ENCODE measurements around the gene MBOAT1. TPM values are rescaled to one million over a fixed set of nuclear protein-coding genes. Genes with fewer than 3 reads are reported as not detected.
"Not testable (repeated sequence)": the region's sequence is repeated elsewhere in the genome, so short reads cannot be mapped to it uniquely, and the experiment has no call there.

Gene MBOAT1
- total RNA-seq, 4 donors from 2014 or later: 0.61 to 1.8 (median 1.1) TPM

- H3K27me3 ChIP-seq: no peaks in the 10 kb centered on the region
- H3K27ac ChIP-seq: no peak overlapping the region
- no peak for DNase-seq
- H3K9me3 ChIP-seq: no peaks in the 10 kb centered on the region
- TF ChIP-seq, protein P1, sequence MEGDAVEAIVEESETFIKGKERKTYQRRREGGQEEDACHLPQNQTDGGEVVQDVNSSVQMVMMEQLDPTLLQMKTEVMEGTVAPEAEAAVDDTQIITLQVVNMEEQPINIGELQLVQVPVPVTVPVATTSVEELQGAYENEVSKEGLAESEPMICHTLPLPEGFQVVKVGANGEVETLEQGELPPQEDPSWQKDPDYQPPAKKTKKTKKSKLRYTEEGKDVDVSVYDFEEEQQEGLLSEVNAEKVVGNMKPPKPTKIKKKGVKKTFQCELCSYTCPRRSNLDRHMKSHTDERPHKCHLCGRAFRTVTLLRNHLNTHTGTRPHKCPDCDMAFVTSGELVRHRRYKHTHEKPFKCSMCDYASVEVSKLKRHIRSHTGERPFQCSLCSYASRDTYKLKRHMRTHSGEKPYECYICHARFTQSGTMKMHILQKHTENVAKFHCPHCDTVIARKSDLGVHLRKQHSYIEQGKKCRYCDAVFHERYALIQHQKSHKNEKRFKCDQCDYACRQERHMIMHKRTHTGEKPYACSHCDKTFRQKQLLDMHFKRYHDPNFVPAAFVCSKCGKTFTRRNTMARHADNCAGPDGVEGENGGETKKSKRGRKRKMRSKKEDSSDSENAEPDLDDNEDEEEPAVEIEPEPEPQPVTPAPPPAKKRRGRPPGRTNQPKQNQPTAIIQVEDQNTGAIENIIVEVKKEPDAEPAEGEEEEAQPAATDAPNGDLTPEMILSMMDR (IDR thresholded peaks at IDR 0.05 in 4 of 5, conservative IDR thresholded peaks at IDR 0.05 in 1 of 5): no peak
- TF ChIP-seq POLR2A (IDR thresholded peaks at IDR 0.05): no peak
- ATAC-seq: peak in 1 of 2 donors; percentile 38
- intact Hi-C loops (cut with DNase I; ENCODE audit: low total_unique reads) (no loop called here), in situ Hi-C loops (cut with MboI; ENCODE audit: low sequenced_read_pairs in 4 of 4) (no loop called here)
- H3K36me3 ChIP-seq: no peaks in the 10 kb centered on the region
- H3K4me1 ChIP-seq: peaks cover 0 to 11% of the 10 kb centered on the region in 2 donors
- no peak overlapping the region for H3K4me3 ChIP-seq
Observed at GRCh38 chr6:20180935-20181334, 31.3 kb downstream of the MBOAT1 start.

- H3K4me3 ChIP-seq; H3K9me3 ChIP-seq; intact Hi-C loops (cut with DNase I; ENCODE audit: low total_unique reads); H3K27ac ChIP-seq; H3K27me3 ChIP-seq; DNase-seq; H3K36me3 ChIP-seq; ATAC-seq; in situ Hi-C loops (cut with MboI; ENCODE audit: low sequenced_read_pairs in 4 of 4): not testable (repeated sequence)
- peaks cover 0 to 11% of the 10 kb centered on the region in 2 donors for H3K4me1 ChIP-seq
Observed at GRCh38 chr6:20179287-20180045, 32.8 kb downstream of the MBOAT1 start.

GRCh38 chr6:20178327-20178726 lies 33.9 kb downstream of the MBOAT1 start:
- H3K36me3 ChIP-seq: no peaks in the 10 kb centered on the region
- H3K4me3 ChIP-seq: no peak overlapping the region
- peaks cover 0 to 11% of the 10 kb centered on the region in 2 donors for H3K4me1 ChIP-seq
- H3K27me3 ChIP-seq: no peaks in the 10 kb centered on the region
- ATAC-seq: no peak
- no peak overlapping the region for H3K27ac ChIP-seq
- in situ Hi-C loops (cut with MboI; ENCODE audit: low sequenced_read_pairs in 4 of 4) (no loop called here), intact Hi-C loops (cut with DNase I; ENCODE audit: low total_unique reads) (no loop called here)
- no peaks in the 10 kb centered on the region for H3K9me3 ChIP-seq
- TF ChIP-seq, protein P1 (IDR thresholded peaks at IDR 0.05 in 4 of 5, conservative IDR thresholded peaks at IDR 0.05 in 1 of 5): no peak
- TF ChIP-seq POLR2A (IDR thresholded peaks at IDR 0.05): no peak
- DNase-seq: no peak

DNA sequence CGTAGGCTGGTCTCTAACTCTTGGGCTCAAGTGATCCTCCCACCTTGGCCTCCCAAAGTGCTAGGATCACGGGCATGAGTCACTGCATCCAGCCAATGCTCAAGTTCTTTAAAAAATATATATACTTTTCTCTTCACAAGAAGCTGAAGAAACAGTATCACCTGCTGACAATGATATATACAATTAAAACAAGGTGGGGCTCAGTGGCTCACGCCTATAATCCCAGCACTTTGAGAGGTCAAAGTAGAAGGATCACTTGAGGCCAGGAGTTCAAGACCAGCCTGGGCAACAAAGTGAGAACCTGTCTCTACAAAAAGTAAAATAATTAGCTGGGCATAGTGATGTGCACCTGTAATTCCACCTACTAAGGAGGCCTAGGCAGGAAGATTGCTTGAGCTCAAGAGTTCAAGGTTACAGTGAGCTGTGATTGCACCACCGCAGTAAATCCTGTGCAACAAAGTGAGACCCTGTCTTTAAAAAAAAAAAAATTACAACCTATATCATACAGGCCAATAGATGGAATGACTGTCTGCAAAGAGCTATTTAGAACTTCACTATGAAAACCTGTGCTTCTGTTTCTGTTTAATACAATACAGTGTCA lies 36.4 kb downstream of the MBOAT1 start:
- no peak for DNase-seq
- in situ Hi-C loops (cut with MboI; ENCODE audit: low sequenced_read_pairs in 4 of 4) (no loop called here), intact Hi-C loops (cut with DNase I; ENCODE audit: low total_unique reads) (no loop called here)
- TF ChIP-seq, protein P1 (IDR thresholded peaks at IDR 0.05 in 4 of 5, conservative IDR thresholded peaks at IDR 0.05 in 1 of 5): no peak
- TF ChIP-seq POLR2A (IDR thresholded peaks at IDR 0.05): no peak
- no peaks in the 10 kb centered on the region for H3K4me1 ChIP-seq
- H3K4me3 ChIP-seq: no peak overlapping the region
- no peaks in the 10 kb centered on the region for H3K9me3 ChIP-seq
- H3K27ac ChIP-seq: no peak overlapping the region
- H3K36me3 ChIP-seq: no peaks in the 10 kb centered on the region
- ATAC-seq: no peak
- H3K27me3 ChIP-seq: no peaks in the 10 kb centered on the region

Measured in gastrocnemius medialis (tissue), 4 donors.